ENCODE data around the gene PLEKHG4B. TPM values are rescaled to one million over a fixed set of nuclear protein-coding genes. Genes with fewer than 3 reads are reported as not detected.
"Not testable (repeated sequence)": the region's sequence is repeated elsewhere in the genome, so short reads cannot be mapped to it uniquely, and the experiment has no call there.

Gene PLEKHG4B
- total and polyA plus RNA-seq, 2 of the 8 experiments (the other 6 are each of a cell fraction or from before 2014, with no cell fraction given), result 31.1 to 43.6 TPM

DNA sequence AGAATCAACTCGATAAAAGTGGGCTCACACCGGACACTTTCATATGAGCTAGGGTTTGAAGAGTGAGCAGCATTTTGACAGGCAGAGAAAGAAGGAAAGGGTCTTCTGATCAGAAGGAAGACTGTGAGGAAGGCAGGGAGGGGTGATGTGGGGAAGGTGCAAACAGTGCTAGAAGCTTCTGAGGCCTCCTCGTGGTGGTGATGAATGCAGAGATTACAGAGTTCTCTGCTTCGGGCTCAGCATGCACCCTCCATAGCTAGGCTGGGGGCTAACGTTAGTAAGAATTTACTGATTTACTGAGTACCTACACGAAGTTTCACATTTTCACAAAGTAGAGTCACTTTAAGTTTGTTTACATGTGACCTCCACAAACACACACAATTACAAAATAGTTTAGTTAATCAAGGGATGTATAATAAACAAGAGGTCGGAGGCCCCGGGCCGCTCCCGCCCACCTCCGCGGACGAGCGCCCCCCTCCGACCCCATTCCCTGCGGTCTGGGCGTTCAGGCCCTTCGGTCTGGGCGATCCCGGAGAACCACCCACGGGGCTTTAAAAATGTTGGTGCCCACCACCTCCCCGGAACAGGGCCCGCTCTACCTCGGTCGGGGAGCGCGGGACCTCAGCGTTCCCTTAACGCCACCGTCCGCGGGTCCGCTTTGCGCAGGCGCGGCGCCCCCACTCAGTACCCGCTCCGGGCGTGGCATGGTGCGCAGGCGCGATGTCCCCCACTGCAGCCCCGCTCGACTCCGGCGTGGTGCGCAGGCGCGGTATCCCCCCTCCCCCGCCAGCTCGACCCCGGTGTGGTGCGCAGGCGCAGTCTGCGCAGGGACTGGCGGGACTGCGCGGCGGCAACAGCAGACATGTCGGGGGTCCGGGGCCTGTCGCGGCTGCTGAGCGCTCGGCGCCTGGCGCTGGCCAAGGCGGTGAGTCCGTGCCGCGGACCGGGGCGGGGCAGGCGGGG lies 125.8 kb downstream of the PLEKHG4B start, which contains the start of the genes CCDC127 and SDHA:
TSS of gene CCDC127 (minus strand) at position 660 of the 963 bp plus-strand sequence. CDS start 1,304 bp downstream, outside the sequence.
TSS of gene SDHA (plus strand) at position 827 of the 963 bp plus-strand sequence. CDS start at position 863, 36 bp downstream.
- DNase-seq (ENCODE audit: low read depth in 1 of 2, low spot score in 2 of 2), result peak; percentile 90 to 100
- not testable (repeated sequence) for H2BK12ac ChIP-seq (ENCODE audit: low read depth, low read length); H3K4me1 ChIP-seq (replicated peaks in 1 of 4; ENCODE audit: control insufficient read depth in 3 of 4, insufficient read depth in 4 of 4, low read length in 3 of 4); H3K18ac ChIP-seq (ENCODE audit: extremely low read depth, low read length); H2BK5ac ChIP-seq (ENCODE audit: low read depth, low read length); H4K20me1 ChIP-seq (replicated peaks in 1 of 2; ENCODE audit: control insufficient read depth in 1 of 2, insufficient read depth in 2 of 2, low read length in 2 of 2); FAIRE-seq; H3K23ac ChIP-seq (ENCODE audit: insufficient read length); H3K14ac ChIP-seq (ENCODE audit: insufficient read length); H2AK5ac ChIP-seq (ENCODE audit: low read depth, low read length); H3K9me3 ChIP-seq (ENCODE audit: insufficient read depth in 2 of 2, low read depth in 1 of 2, low read length in 1 of 2); H3K23me2 ChIP-seq (ENCODE audit: low read depth, low read length); H4K91ac ChIP-seq (replicated peaks; ENCODE audit: insufficient read length, low read length); H3K36me3 ChIP-seq (ENCODE audit: control insufficient read depth in 2 of 4, insufficient read depth in 4 of 4, low read length in 3 of 4); H3K56ac ChIP-seq (replicated peaks; ENCODE audit: insufficient read length, low read depth, low read length); H3K79me1 ChIP-seq (ENCODE audit: low read depth, low read length); H3K27me3 ChIP-seq (replicated peaks in 1 of 4; ENCODE audit: control insufficient read depth in 3 of 4, extremely low read depth in 1 of 4, insufficient read depth in 3 of 4, low read length in 3 of 4); H2BK120ac ChIP-seq (replicated peaks; ENCODE audit: low read depth, low read length); H3K4ac ChIP-seq (replicated peaks; ENCODE audit: insufficient read length, low read depth, low read length); H2BK20ac ChIP-seq (ENCODE audit: low read length); H2BK15ac ChIP-seq (ENCODE audit: low read length)
- POLR2A ChIA-PET (ENCODE audit: partially characterized antibody), result interaction anchor here (1.0 to 2.2 kb wide), 12 partner anchors 8 to 128 kb away, joined by 3 to 8 read pairs (median 4); partner anchors contain the start of genes LRRC14B and PDCD6
- CTCF ChIA-PET (ENCODE audit: partially characterized antibody), result interaction anchor here (0.7 to 2.9 kb wide), 7 partner anchors 10 to 708 kb away, joined by 3 to 10 read pairs (median 4); partner anchors contain the start of gene LRRC14B
- H3K9ac ChIP-seq (replicated peaks in 1 of 4; ENCODE audit: extremely low read depth in 1 of 4, low read depth in 3 of 4, low read length in 3 of 4), result peak within 1 kb of the TSS; percentile 65 to 81 (median 76)
- H3K4me2 ChIP-seq (ENCODE audit: insufficient read depth in 1 of 2, low read depth in 2 of 2, low read length in 2 of 2), result peak within 1 kb of the TSS; percentile 79 to 91
- peak within 1 kb of the TSS; percentile 82; the same call in 1 of the 2 replicates for H2AFZ ChIP-seq (ENCODE audit: low read length)
- H4K5ac ChIP-seq (ENCODE audit: insufficient read length, low read depth, low read length), result peak within 1 kb of the TSS; percentile 97
- WGBS, 2 experiments (ENCODE audit: extremely low coverage in 1 of 2, insufficient coverage in 1 of 2, insufficient read length in 1 of 2, insufficient replicate concordance in 2 of 2, low coverage in 1 of 2, low lambda C conversion rate in 2 of 2, missing lambda C conversion rate in 1 of 2), result 5% methylated on average over 60 of the region's 75 CpGs; no CpG with 5 or more reads in 1 of the 2 experiments
- H3K27ac ChIP-seq (ENCODE audit: low read depth, low read length), result peak within 1 kb of the TSS; percentile 64; the same call in 1 of the 2 replicates
- H3K4me3 ChIP-seq (ENCODE audit: extremely low read depth in 1 of 4, insufficient read depth in 2 of 4, low read depth in 3 of 4, low read length in 4 of 4), result peak within 1 kb of the TSS; percentile 84 to 93 (median 90)
- H3K79me2 ChIP-seq (ENCODE audit: control insufficient read depth in 1 of 2, insufficient read depth in 2 of 2, low read length in 2 of 2), result peaks cover 3 to 46% of the 10 kb centered on the region in 2 experiments; a peak in 3 of 4 replicates
- H4K8ac ChIP-seq (ENCODE audit: extremely low read depth, insufficient read depth, low read length), result peak within 1 kb of the TSS; percentile 79
- TF ChIP-seq POLR2A (IDR thresholded peaks at IDR 0.05; ENCODE audit: control extremely low read depth in 1 of 2, low read depth in 2 of 2, low read length in 2 of 2), result peak; percentile 67 to 72
- peak; percentile 67 for TF ChIP-seq TAF1 (IDR thresholded peaks at IDR 0.05; ENCODE audit: low read depth, low read length)
- TF ChIP-seq KDM4A (IDR thresholded peaks at IDR 0.05; ENCODE audit: low read depth, low read length, severe bottlenecking), result peak; percentile 26
- 0 out of 4 replicates have a peak, but pooled peaks of 1 of the 2 experiments have one; percentile 1 for TF ChIP-seq RAD21 (IDR thresholded peaks at IDR 0.05 in 1 of 2, conservative IDR thresholded peaks at IDR 0.05 in 1 of 2; ENCODE audit: low read depth in 2 of 2, low read length in 2 of 2)
- TF ChIP-seq SP4 (IDR thresholded peaks at IDR 0.05; ENCODE audit: low read length), result peak; percentile 59; the same call in 1 of the 2 replicates
- TF ChIP-seq PHF8 (conservative IDR thresholded peaks at IDR 0.05; ENCODE audit: low read depth, low read length), result peak; percentile 58; the same call in 1 of the 2 replicates
- peak; percentile 98 for TF ChIP-seq NRF1 (IDR thresholded peaks at IDR 0.05; ENCODE audit: low read depth, low read length)
- 0 out of 2 replicates have a peak, but pooled peaks have one; percentile 22 for TF ChIP-seq GABPA (IDR thresholded peaks at IDR 0.05; ENCODE audit: borderline replicate concordance, insufficient read depth, low read length)
- peak; percentile 62; the same call in 1 of the 2 replicates for TF ChIP-seq POLR2AphosphoS5 (IDR thresholded peaks at IDR 0.05; ENCODE audit: low read depth, low read length)
